GM23248 (cell line): ENCODE results near the gene DPF1.

ENCODE experiments used
- EZH2 ChIP-seq: fragments of 200-600 bp; sonication (generic); IDR thresholded peaks from 2 replicates; pipeline ENCODE4 v1.6.1; 2018; ENCODE audit warnings: antibody characterized with exemption, mild to moderate bottlenecking; ENCODE audit not compliant: insufficient read depth, poor library complexity, severe bottlenecking
- EZH2phosphoT487 ChIP-seq: fragments of 200-600 bp; sonication (generic); IDR thresholded peaks from 2 replicates; pipeline ENCODE4 v1.6.1; 2018; ENCODE audit warnings: antibody characterized with exemption, moderate library complexity, mild to moderate bottlenecking, low read depth; ENCODE audit not compliant: insufficient read depth

DNA sequence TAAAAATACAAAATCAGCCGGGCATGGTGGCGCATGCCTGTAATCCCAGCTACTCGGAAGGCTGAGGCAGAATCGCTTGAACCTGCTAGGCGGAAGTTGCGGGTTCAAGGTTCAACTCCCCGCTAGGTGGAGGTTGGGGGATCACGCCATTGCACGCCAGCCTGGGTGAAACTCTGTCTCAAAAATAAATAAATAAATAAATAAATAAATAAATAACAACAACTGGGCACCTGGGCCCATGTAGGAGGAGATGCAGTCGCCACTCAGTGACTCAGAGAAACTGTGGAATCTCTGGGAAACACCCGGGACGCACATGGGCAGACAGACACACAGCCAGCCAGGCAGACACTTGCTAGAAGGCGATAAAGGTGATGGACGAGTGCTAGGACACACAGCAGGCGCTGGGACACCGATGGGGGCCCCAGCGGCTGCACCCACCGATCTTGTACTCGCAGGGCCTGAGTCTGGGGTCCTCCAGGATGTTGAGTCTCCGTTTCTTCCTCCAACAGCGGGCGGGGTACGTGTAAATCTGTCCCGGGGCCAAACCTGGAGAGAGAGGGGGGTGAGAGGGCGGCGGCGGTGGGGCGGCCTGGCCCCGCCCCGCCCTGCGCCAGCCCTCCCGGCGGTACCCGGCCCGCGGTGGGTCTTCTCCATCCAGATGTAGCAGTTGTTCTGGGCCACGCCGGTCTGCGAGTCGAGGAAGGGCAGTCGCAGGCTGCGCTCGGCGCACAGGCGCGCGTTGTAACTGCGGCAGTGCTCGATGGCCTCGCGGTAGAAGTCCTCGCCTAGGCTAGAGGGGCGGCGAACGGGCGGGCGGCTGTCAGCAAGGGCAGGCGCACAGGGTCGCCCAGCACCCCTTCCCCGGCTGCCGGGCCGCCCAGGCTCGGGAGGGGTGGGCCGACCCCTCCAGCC lies 1.8 kb downstream of the DPF1 start:
- TF ChIP-seq EZH2 (no peak), EZH2phosphoT487 (no peak)
